IMR-90 (cell line): ENCODE data around the gene TMTC1. TPM values are rescaled to one million over a fixed set of nuclear protein-coding genes. Genes with fewer than 3 reads are reported as not detected.

Experiments used
- ATAC-seq: fragments of 200-7000 bp; cut with Tn5 transposase; 2 replicates; pipeline ENCODE4 v1.9.1; 2020; ENCODE audit warnings: low read depth, mild to moderate bottlenecking, moderate library complexity
- BruUV-seq: library from RNA; stranded (reverse); fragments of 400-500 nt; replicated peaks from 2 replicates; lab custom pipeline; 2021; lab: Mats Ljungman, UMichigan
- CTCF ChIA-PET: fragments of 300-600 bp; formaldehyde crosslinking; extraction: SDS; loops from one replicate; lab custom pipeline; 2021; ENCODE audit warnings: antibody characterized with exemption; lab: Yijun Ruan, JAX
- POLR2A ChIA-PET: fragments of 300-600 bp; sonication (Branson Sonifier 250); formaldehyde crosslinking; loops from one replicate; lab custom pipeline; 2022; ENCODE audit warnings: antibody characterized with exemption; ENCODE audit not compliant: unreplicated experiment; lab: Charles Lee
- DNase-seq: peaks from one replicate; pipeline ENCODE4 v3.0.0; 2013
- H2AFZ ChIP-seq: replicated peaks from 2 replicates; pipeline ENCODE3; 2013; ENCODE audit warnings: low read length, mild to moderate bottlenecking; ENCODE audit not compliant: poor library complexity
- H2AK5ac ChIP-seq: 2 replicates; pipeline ENCODE4 v1.6.1; 2013; ENCODE audit warnings: low read depth, low read length, inconsistent platforms
- H2AK9ac ChIP-seq: replicated peaks from 2 replicates; pipeline ENCODE3; 2013; ENCODE audit warnings: mild to moderate bottlenecking, low read depth, low read length, moderate library complexity; ENCODE audit not compliant: poor library complexity
- H2BK120ac ChIP-seq: 2 replicates; pipeline ENCODE4 v1.6.1; 2013; ENCODE audit warnings: low read depth, low read length, inconsistent platforms
- H2BK15ac ChIP-seq: 3 replicates; pipeline ENCODE4 v1.6.1; 2013; ENCODE audit warnings: low read depth, low read length, inconsistent platforms
- H2BK20ac ChIP-seq: 2 replicates; pipeline ENCODE4 v1.6.1; 2013; ENCODE audit warnings: low read depth, mild to moderate bottlenecking, inconsistent platforms, low read length, moderate library complexity
- H2BK5ac ChIP-seq: 2 replicates; pipeline ENCODE4 v1.6.1; 2013; ENCODE audit warnings: mild to moderate bottlenecking, low read depth, low read length, inconsistent platforms; ENCODE audit not compliant: poor library complexity, severe bottlenecking
- H3K14ac ChIP-seq: replicated peaks from 2 replicates; pipeline ENCODE4 v1.6.1; 2013; ENCODE audit warnings: low read depth, low read length, inconsistent platforms
- H3K18ac ChIP-seq: 2 replicates; pipeline ENCODE4 v1.6.1; 2013; ENCODE audit warnings: low read depth, low read length, control low read depth
- H3K23ac ChIP-seq: 2 replicates; pipeline ENCODE4 v1.6.1; 2013; ENCODE audit warnings: low read depth, low read length, inconsistent platforms
- H3K27ac ChIP-seq: 2 replicates; pipeline ENCODE4 v1.5.1; 2013; ENCODE audit warnings: mild to moderate bottlenecking, control low read depth, low read length; ENCODE audit not compliant: insufficient read depth
- H3K27me3 ChIP-seq: 2 replicates; pipeline ENCODE4 v1.6.1; 2013; ENCODE audit warnings: low read length; ENCODE audit not compliant: control insufficient read depth, insufficient read depth
- H3K36me3 ChIP-seq: 2 replicates; pipeline ENCODE4 v1.6.1; 2013; ENCODE audit warnings: low read length, mixed read lengths; ENCODE audit not compliant: control insufficient read depth, insufficient read depth
- H3K4ac ChIP-seq: 2 replicates; pipeline ENCODE4 v1.6.1; 2013; ENCODE audit warnings: low read depth, low read length, inconsistent platforms
- H3K4me1 ChIP-seq: 2 replicates; pipeline ENCODE4 v1.6.1; 2013; ENCODE audit warnings: low read length, mixed read lengths; ENCODE audit not compliant: control insufficient read depth, insufficient read depth
- H3K4me2 ChIP-seq: 2 replicates; pipeline ENCODE4 v1.6.1; 2013; ENCODE audit warnings: low read depth, mild to moderate bottlenecking, control low read depth, low read length, moderate library complexity
- H3K4me3 ChIP-seq: 2 replicates; pipeline ENCODE4 v1.5.1; 2013; ENCODE audit warnings: low read depth, mild to moderate bottlenecking, control low read depth, low read length, moderate library complexity; ENCODE audit not compliant: insufficient read depth
- H3K56ac ChIP-seq: 2 replicates; pipeline ENCODE4 v1.6.1; 2013; ENCODE audit warnings: low read length, inconsistent platforms; ENCODE audit not compliant: insufficient read depth; ENCODE audit errors: extremely low read depth
- H3K79me1 ChIP-seq, 2 experiments: 2 replicates each; pipeline ENCODE4 v1.6.1; 2013; ENCODE audit warnings: low read length in 2 of 2, inconsistent platforms in 1 of 2, low read depth in 1 of 2
- H3K9ac ChIP-seq: 2 replicates; pipeline ENCODE4 v1.6.1; 2013; ENCODE audit warnings: low read depth, low read length, control low read depth
- H3K9me1 ChIP-seq: 2 replicates; pipeline ENCODE4 v1.6.1; 2013; ENCODE audit warnings: low read length, inconsistent platforms; ENCODE audit not compliant: insufficient read depth
- H3K9me3 ChIP-seq: 2 replicates; pipeline ENCODE4 v1.6.1; 2013; ENCODE audit warnings: low read length; ENCODE audit not compliant: control insufficient read depth, insufficient read depth
- H4K20me1 ChIP-seq: 2 replicates; pipeline ENCODE4 v1.6.1; 2013; ENCODE audit warnings: low read length, inconsistent platforms; ENCODE audit not compliant: insufficient read depth
- H4K5ac ChIP-seq: 2 replicates; pipeline ENCODE4 v1.6.1; 2013; ENCODE audit warnings: mild to moderate bottlenecking, low read depth, low read length, control low read depth
- H4K8ac ChIP-seq, 2 experiments: 2 replicates each; pipeline ENCODE4 v1.6.1; 2013; ENCODE audit warnings: low read depth in 2 of 2, low read length in 2 of 2, control low read depth in 1 of 2, inconsistent platforms in 1 of 2
- H4K91ac ChIP-seq: 2 replicates; pipeline ENCODE4 v1.6.1; 2013; ENCODE audit warnings: low read depth, low read length, inconsistent platforms; ENCODE audit not compliant: insufficient read depth
- BHLHE40 ChIP-seq: fragments of 150-350 bp; IDR thresholded peaks from 2 replicates; pipeline ENCODE4 v1.6.1; 2016; ENCODE audit warnings: mild to moderate bottlenecking, low read depth, low read length
- CEBPB ChIP-seq: IDR thresholded peaks from 2 replicates; pipeline ENCODE4 v1.6.1; 2012; ENCODE audit warnings: low read depth, low read length, improper control_type of control experiment
- CHD1 ChIP-seq: IDR thresholded peaks from 2 replicates; pipeline ENCODE4 v1.6.1; 2012; ENCODE audit warnings: low read depth, low read length, improper control_type of control experiment
- FOS ChIP-seq: fragments of 150-350 bp; IDR thresholded peaks from 2 replicates; pipeline ENCODE4 v1.6.1; 2016; ENCODE audit warnings: low read depth, low read length
- MAFK ChIP-seq: IDR thresholded peaks from 2 replicates; pipeline ENCODE4 v1.6.1; 2012; ENCODE audit warnings: low read depth, low read length, improper control_type of control experiment
- MAZ ChIP-seq: IDR thresholded peaks from 2 replicates; pipeline ENCODE4 v1.6.1; 2012; ENCODE audit warnings: low read depth, mild to moderate bottlenecking, low read length, improper control_type of control experiment, moderate library complexity, borderline replicate concordance
- NFE2L2 ChIP-seq: fragments of 150-350 bp; IDR thresholded peaks from 2 replicates; pipeline ENCODE4 v1.6.1; 2016; ENCODE audit warnings: low read depth, mild to moderate bottlenecking, low read length
- POLR2A ChIP-seq: IDR thresholded peaks from 2 replicates; pipeline ENCODE4 v1.6.1; 2012; ENCODE audit warnings: mild to moderate bottlenecking, low read depth, low read length
- RAD21 ChIP-seq: IDR thresholded peaks from 2 replicates; pipeline ENCODE4 v1.6.1; 2012; ENCODE audit warnings: low read length, improper control_type of control experiment
- RCOR1 ChIP-seq: IDR thresholded peaks from 2 replicates; pipeline ENCODE4 v1.6.1; 2012; ENCODE audit warnings: mild to moderate bottlenecking, low read length, improper control_type of control experiment; ENCODE audit not compliant: insufficient replicate concordance
- SMC3 ChIP-seq: fragments of 150-350 bp; IDR thresholded peaks from 2 replicates; pipeline ENCODE4 v1.6.1; 2016; ENCODE audit warnings: low read depth, mild to moderate bottlenecking, antibody characterized with exemption, low read length, moderate library complexity
- USF2 ChIP-seq: fragments of 150-350 bp; IDR thresholded peaks from 2 replicates; pipeline ENCODE4 v1.6.1; 2017; ENCODE audit warnings: mild to moderate bottlenecking, antibody characterized with exemption, low read length, low read depth
- WGBS, 2 experiments: methylation state at CpG; one replicate each; pipeline versions ENCODE4 v1.1.5 to v1.1.7; 2013; ENCODE audit warnings: missing lambda C conversion rate in 2 of 2; ENCODE audit not compliant: insufficient read length in 1 of 2; ENCODE audit errors: extremely low coverage in 2 of 2; 5-methylcytosine and 5-hydroxymethylcytosine counted together
- dilution Hi-C: fragments of 300-500 bp; cut with HindIII; formaldehyde crosslinking; loops from one replicate; pipeline ENCODE4 v1.14.3; 2018; ENCODE audit warnings: low sequenced_read_pairs; ENCODE audit not compliant: unreplicated experiment
- in situ Hi-C: fragments of 300-500 bp; cut with MboI; formaldehyde crosslinking; loops from 3 replicates; pipeline ENCODE4 v1.14.3; 2019; ENCODE audit warnings: low sequenced_read_pairs, inconsistent platforms, mixed read lengths
- intact Hi-C: fragments of 100-400 bp; cut with micrococcal nuclease; formaldehyde crosslinking; loops from 2 replicates; pipeline ENCODE4 v1.10.0; 2022
- polyA plus RNA-seq, 3 experiments: library from polyadenylated mRNA; depleted of rRNA; stranded (reverse); fragments of >200 nt; gene quantifications; 2 replicates each; pipeline ENCODE4 v1.2.3, GENCODE V29; 2012; ENCODE audit warnings: low replicate concordance in 1 of 3
- total RNA-seq: library from RNA; depleted of rRNA; stranded (reverse); fragments of >200 nt; gene quantifications from 2 replicates; pipeline ENCODE4 v1.2.3, GENCODE V29; 2012
- TF ChIP-seq, protein P1 (sequence below): conservative IDR thresholded peaks from 2 replicates; pipeline ENCODE4 v1.5.1; 2012; ENCODE audit warnings: mild to moderate bottlenecking, low read depth, low read length, improper control_type of control experiment

Gene TMTC1
- total and polyA plus RNA-seq, 2 of the 4 experiments (the other 2 are of a cell fraction) = 12.5 to 36.4 TPM

DNA sequence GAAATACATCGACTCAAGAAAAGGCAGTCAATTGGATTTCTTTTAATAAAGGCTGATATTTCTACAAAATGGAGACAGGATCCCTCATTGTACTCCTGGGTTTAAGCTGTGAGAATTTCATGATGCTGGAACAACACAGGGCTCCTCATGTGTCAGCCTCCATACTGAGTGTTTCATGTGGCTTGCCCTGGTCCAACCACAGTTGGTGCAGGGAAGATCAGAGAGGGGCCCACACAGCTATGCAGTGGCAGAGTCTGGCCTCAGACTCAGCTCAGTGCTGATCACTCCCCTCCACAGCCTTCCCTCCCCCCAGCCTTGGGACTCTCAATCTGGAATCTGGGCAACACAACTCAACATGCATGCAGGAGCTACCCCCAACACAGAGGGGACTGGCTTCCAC, 163.7 kb downstream of the TMTC1 start:
- H4K8ac ChIP-seq = no peak overlapping the region
- H3K4me2 ChIP-seq = no peak overlapping the region
- H2BK20ac ChIP-seq = no peak overlapping the region
- no peak overlapping the region for H3K23ac ChIP-seq
- no peak overlapping the region for H3K27ac ChIP-seq
- H3K18ac ChIP-seq = no peak overlapping the region
- no peaks in the 10 kb centered on the region for H4K20me1 ChIP-seq
- no peak overlapping the region for H3K9ac ChIP-seq
- no peaks in the 10 kb centered on the region for H3K27me3 ChIP-seq
- intact Hi-C loops = no loop called here
- no CpG with 5 or more reads among the region's 1 CpG for WGBS, 2 experiments
- no peak for ATAC-seq
- dilution Hi-C loops = no loop called here
- no peaks in the 10 kb centered on the region; the same call in 1 of the 2 replicates for H3K9me1 ChIP-seq
- H2AFZ ChIP-seq = no peak overlapping the region
- no peak overlapping the region for H4K5ac ChIP-seq
- H3K4me1 ChIP-seq = peaks cover 6% of the 10 kb centered on the region
- H2AK9ac ChIP-seq = no peak overlapping the region
- no peak overlapping the region for H2AK5ac ChIP-seq
- no peak overlapping the region for H3K14ac ChIP-seq
- ChIA-PET POLR2A (no interaction called here), CTCF (no interaction called here)
- no peak for DNase-seq
- H3K56ac ChIP-seq = no peak overlapping the region
- BruUV-seq = no TSS peak
- H3K36me3 ChIP-seq = peaks cover 6% of the 10 kb centered on the region; the same call in 1 of the 2 replicates
- H3K4ac ChIP-seq = no peak overlapping the region
- H2BK5ac ChIP-seq = no peak overlapping the region
- in situ Hi-C loops = no loop called here
- no peaks in the 10 kb centered on the region for H3K9me3 ChIP-seq
- H2BK120ac ChIP-seq = no peak overlapping the region
- TF ChIP-seq FOS = no peak
- TF ChIP-seq POLR2A = no peak
- TF ChIP-seq BHLHE40 = no peak
- no peak for TF ChIP-seq RAD21
- no peak for TF ChIP-seq CHD1
- TF ChIP-seq, protein P1, sequence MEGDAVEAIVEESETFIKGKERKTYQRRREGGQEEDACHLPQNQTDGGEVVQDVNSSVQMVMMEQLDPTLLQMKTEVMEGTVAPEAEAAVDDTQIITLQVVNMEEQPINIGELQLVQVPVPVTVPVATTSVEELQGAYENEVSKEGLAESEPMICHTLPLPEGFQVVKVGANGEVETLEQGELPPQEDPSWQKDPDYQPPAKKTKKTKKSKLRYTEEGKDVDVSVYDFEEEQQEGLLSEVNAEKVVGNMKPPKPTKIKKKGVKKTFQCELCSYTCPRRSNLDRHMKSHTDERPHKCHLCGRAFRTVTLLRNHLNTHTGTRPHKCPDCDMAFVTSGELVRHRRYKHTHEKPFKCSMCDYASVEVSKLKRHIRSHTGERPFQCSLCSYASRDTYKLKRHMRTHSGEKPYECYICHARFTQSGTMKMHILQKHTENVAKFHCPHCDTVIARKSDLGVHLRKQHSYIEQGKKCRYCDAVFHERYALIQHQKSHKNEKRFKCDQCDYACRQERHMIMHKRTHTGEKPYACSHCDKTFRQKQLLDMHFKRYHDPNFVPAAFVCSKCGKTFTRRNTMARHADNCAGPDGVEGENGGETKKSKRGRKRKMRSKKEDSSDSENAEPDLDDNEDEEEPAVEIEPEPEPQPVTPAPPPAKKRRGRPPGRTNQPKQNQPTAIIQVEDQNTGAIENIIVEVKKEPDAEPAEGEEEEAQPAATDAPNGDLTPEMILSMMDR = no peak
- TF ChIP-seq USF2 = no peak
- no peak for TF ChIP-seq CEBPB
- no peak for TF ChIP-seq NFE2L2
- no peak for TF ChIP-seq MAFK
- no peak for TF ChIP-seq RCOR1
- no peak for TF ChIP-seq SMC3
- TF ChIP-seq MAZ = no peak
- H3K79me1 ChIP-seq = no peaks in the 10 kb centered on the region
- no peak overlapping the region for H2BK15ac ChIP-seq
- no peak overlapping the region for H3K4me3 ChIP-seq
- no peak overlapping the region for H4K91ac ChIP-seq
